Fibroblast of lung (primary cell): ENCODE results near the gene KRT82. TPM values are rescaled to one million over a fixed set of nuclear protein-coding genes. Genes with fewer than 3 reads are reported as not detected.

Source experiments
- DNase-seq, 2 donors: peaks; one replicate each; pipeline versions ENCODE4 v3.0.0 to v3.0.0-alpha.2; 2010; ENCODE audit warnings: low read depth in 2 of 2
- H2AFZ ChIP-seq: 2 replicates; pipeline ENCODE4 v1.5.1; 2012; ENCODE audit warnings: low read length, control low read depth, inconsistent platforms
- H3K27ac ChIP-seq: 2 replicates; pipeline ENCODE4 v1.5.1; 2011; ENCODE audit warnings: low read length, control low read depth; ENCODE audit not compliant: insufficient read depth
- H3K27me3 ChIP-seq: 2 replicates; pipeline ENCODE4 v1.5.1; 2011; ENCODE audit warnings: mild to moderate bottlenecking, low read length; ENCODE audit not compliant: control insufficient read depth, insufficient read depth
- H3K36me3 ChIP-seq: 2 replicates; pipeline ENCODE4 v1.5.1; 2011; ENCODE audit warnings: low read length; ENCODE audit not compliant: control insufficient read depth, insufficient read depth
- H3K4me1 ChIP-seq: 2 replicates; pipeline ENCODE4 v1.5.1; 2011; ENCODE audit warnings: low read length; ENCODE audit not compliant: control insufficient read depth, insufficient read depth; ENCODE audit errors: extremely low read depth
- H3K4me2 ChIP-seq: 2 replicates; pipeline ENCODE4 v1.5.1; 2011; ENCODE audit warnings: low read length, control low read depth; ENCODE audit not compliant: insufficient read depth; ENCODE audit errors: extremely low read depth
- H3K4me3 ChIP-seq, 4 experiments: fragments of 200-600 bp in 1 of 4; sonication (generic) in 1 of 4; replicated peaks in 1 of 4; 2 replicates each; pipeline ENCODE4 v1.5.1; 2011 to 2016; ENCODE audit warnings: low read length in 4 of 4, low read depth in 3 of 4, mild to moderate bottlenecking in 3 of 4, control low read depth in 2 of 4, inconsistent platforms in 1 of 4, mixed read lengths in 1 of 4; ENCODE audit not compliant: insufficient read depth in 1 of 4; ENCODE audit errors: control extremely low read depth in 1 of 4
- H3K79me2 ChIP-seq: 2 replicates; pipeline ENCODE4 v1.5.1; 2012; ENCODE audit warnings: mild to moderate bottlenecking, low read length, inconsistent platforms; ENCODE audit not compliant: control insufficient read depth, insufficient read depth
- H3K9ac ChIP-seq: 2 replicates; pipeline ENCODE4 v1.5.1; 2011; ENCODE audit warnings: mild to moderate bottlenecking, low read length, control low read depth; ENCODE audit not compliant: insufficient read depth
- H3K9me3 ChIP-seq: 2 replicates; pipeline ENCODE4 v1.5.1; 2012; ENCODE audit warnings: low read depth, low read length; ENCODE audit not compliant: control insufficient read depth, insufficient read depth
- H4K20me1 ChIP-seq: 2 replicates; pipeline ENCODE4 v1.5.1; 2011; ENCODE audit warnings: low read length; ENCODE audit not compliant: control insufficient read depth, insufficient read depth; ENCODE audit errors: extremely low read depth
- EZH2 ChIP-seq: IDR thresholded peaks from 2 replicates; pipeline ENCODE4 v1.5.1; 2012; ENCODE audit warnings: low read length, control low read depth, mild to moderate bottlenecking; ENCODE audit errors: missing control alignments
- polyA plus RNA-seq, 2 donors: library from polyadenylated mRNA; depleted of rRNA in 1 of 2; stranded (reverse) in 1 of 2; unstranded in 1 of 2; fragments of >200 nt; gene quantifications; 2 replicates each; pipeline ENCODE4 v1.2.1, GENCODE V29; 2011 to 2012; ENCODE audit warnings: missing spikeins in 1 of 2
- total RNA-seq: library from RNA; depleted of rRNA; stranded (reverse); fragments of >200 nt; gene quantifications from 2 replicates; pipeline ENCODE4 v1.2.1, GENCODE V29; 2014
- TF ChIP-seq, protein P1 (sequence below), 2 donors: IDR thresholded peaks in 1 of 2; conservative IDR thresholded peaks in 1 of 2; 1 replicate in 1 of 2; 2 replicates in 1 of 2; pipeline ENCODE4 v1.5.1; 2011 to 2012; ENCODE audit warnings: low read length in 2 of 2, control low read depth in 1 of 2, inconsistent platforms in 1 of 2, low read depth in 1 of 2, mild to moderate bottlenecking in 1 of 2

The KRT82 gene
- total and polyA plus RNA-seq, 2 donors (not counting 1 experiment from before 2014, with no cell fraction given), result not detected

DNA sequence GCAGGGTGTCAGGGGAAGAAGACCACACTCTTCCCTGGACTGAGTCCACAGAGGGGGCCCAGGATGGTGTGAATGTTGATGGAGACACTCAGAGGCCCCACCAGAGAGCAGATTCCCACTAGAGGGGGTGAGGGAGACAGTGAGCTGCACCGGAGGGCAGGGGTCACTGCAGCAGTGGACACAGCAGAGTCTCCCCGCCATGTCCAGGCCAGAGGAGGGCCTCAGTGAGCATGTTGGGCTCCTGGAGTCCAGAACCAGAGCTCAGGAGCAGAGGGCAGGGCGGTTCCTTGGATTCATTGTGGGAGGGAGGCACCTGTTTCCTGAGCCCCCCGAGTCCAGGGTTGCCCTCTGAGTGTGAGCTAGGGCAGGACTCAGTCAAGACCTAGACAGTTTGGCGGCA is 1.8 kb upstream of the KRT82 start:
- Histone ChIP-seq H3K79me2 (no peaks in the 10 kb centered on the region), H3K27ac (no peak overlapping the region), H2AFZ (no peak overlapping the region), H3K4me3 (no peak overlapping the region), H3K27me3 (peaks cover 7% of the 10 kb centered on the region), H3K36me3 (no peaks in the 10 kb centered on the region), H3K9ac (no peak overlapping the region), H4K20me1 (no peaks in the 10 kb centered on the region), H3K4me2 (no peak overlapping the region), H3K4me1 (no peaks in the 10 kb centered on the region), H3K9me3 (no peaks in the 10 kb centered on the region)
- no peak for DNase-seq
- TF ChIP-seq, protein P1, sequence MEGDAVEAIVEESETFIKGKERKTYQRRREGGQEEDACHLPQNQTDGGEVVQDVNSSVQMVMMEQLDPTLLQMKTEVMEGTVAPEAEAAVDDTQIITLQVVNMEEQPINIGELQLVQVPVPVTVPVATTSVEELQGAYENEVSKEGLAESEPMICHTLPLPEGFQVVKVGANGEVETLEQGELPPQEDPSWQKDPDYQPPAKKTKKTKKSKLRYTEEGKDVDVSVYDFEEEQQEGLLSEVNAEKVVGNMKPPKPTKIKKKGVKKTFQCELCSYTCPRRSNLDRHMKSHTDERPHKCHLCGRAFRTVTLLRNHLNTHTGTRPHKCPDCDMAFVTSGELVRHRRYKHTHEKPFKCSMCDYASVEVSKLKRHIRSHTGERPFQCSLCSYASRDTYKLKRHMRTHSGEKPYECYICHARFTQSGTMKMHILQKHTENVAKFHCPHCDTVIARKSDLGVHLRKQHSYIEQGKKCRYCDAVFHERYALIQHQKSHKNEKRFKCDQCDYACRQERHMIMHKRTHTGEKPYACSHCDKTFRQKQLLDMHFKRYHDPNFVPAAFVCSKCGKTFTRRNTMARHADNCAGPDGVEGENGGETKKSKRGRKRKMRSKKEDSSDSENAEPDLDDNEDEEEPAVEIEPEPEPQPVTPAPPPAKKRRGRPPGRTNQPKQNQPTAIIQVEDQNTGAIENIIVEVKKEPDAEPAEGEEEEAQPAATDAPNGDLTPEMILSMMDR (conservative IDR thresholded peaks at IDR 0.05 in 1 of 2, IDR thresholded peaks at IDR 0.05 in 1 of 2; ENCODE audit: low read depth in 1 of 2, low read length in 2 of 2), result no peak
- TF ChIP-seq EZH2, result no peak

DNA sequence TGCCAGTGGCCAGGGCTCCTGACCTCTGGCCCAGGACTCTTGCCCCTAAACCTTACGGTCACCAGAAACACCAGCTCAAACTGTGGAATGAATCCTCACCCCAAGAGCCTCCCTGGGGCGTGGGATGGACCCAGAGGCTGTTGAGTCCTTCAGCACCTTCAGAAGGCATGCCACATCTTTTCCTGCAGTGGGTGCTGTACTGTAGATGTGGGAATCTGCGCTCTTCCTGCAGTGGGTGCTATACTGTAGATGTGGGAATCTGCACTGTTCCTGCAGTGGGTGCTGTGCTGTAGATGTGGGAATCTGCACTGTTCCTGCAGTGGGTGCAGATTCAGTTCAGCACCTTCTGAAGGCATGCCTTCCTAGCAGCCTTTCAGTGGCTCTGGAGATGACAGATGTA is 1.2 kb downstream of the KRT82 start:
- Histone ChIP-seq H4K20me1 (no peaks in the 10 kb centered on the region), H2AFZ (no peak overlapping the region), H3K27me3 (peaks cover 7% of the 10 kb centered on the region), H3K9me3 (no peaks in the 10 kb centered on the region), H3K27ac (no peak overlapping the region), H3K79me2 (no peaks in the 10 kb centered on the region), H3K4me2 (no peak overlapping the region), H3K9ac (no peak overlapping the region), H3K36me3 (no peaks in the 10 kb centered on the region), H3K4me1 (no peaks in the 10 kb centered on the region), H3K4me3 (no peak overlapping the region)
- no peak for DNase-seq
- TF ChIP-seq, protein P1 (conservative IDR thresholded peaks at IDR 0.05 in 1 of 2, IDR thresholded peaks at IDR 0.05 in 1 of 2; ENCODE audit: low read depth in 1 of 2, low read length in 2 of 2), result no peak
- TF ChIP-seq EZH2, result no peak

GRCh38 chr12:52403561-52403960 is 2.6 kb downstream of the KRT82 start:
- H3K4me2 ChIP-seq, result no peak overlapping the region
- no peaks in the 10 kb centered on the region for H3K9me3 ChIP-seq
- DNase-seq, result no peak
- no peaks in the 10 kb centered on the region for H4K20me1 ChIP-seq
- H3K36me3 ChIP-seq, result no peaks in the 10 kb centered on the region
- H2AFZ ChIP-seq, result no peak overlapping the region
- TF ChIP-seq EZH2, result no peak
- TF ChIP-seq, protein P1 (conservative IDR thresholded peaks at IDR 0.05 in 1 of 2, IDR thresholded peaks at IDR 0.05 in 1 of 2; ENCODE audit: low read depth in 1 of 2, low read length in 2 of 2), result no peak
- peaks cover 7% of the 10 kb centered on the region for H3K27me3 ChIP-seq
- H3K4me3 ChIP-seq, result no peak overlapping the region
- H3K4me1 ChIP-seq, result no peaks in the 10 kb centered on the region
- H3K9ac ChIP-seq, result no peak overlapping the region
- H3K27ac ChIP-seq, result no peak overlapping the region
- H3K79me2 ChIP-seq, result no peaks in the 10 kb centered on the region
